ENCODE measurements around the gene NARF.
"Not testable (repeated sequence)": the region's sequence is repeated elsewhere in the genome, so short reads cannot be mapped to it uniquely, and the experiment has no call there.

NARF gene

GRCh38 chr17:82496529-82497434 lies 38.2 kb downstream of the NARF start:
- in situ Hi-C loops (cut with MboI; ENCODE audit: low sequenced_read_pairs) = no loop called here

- in situ Hi-C loops (cut with MboI; ENCODE audit: low sequenced_read_pairs) = no loop called here
These were observed 39.2 kb downstream of the NARF start for GRCh38 chr17:82497483-82498405.

- in situ Hi-C loops (cut with MboI; ENCODE audit: low sequenced_read_pairs) = no loop called here
These were observed 43.7 kb downstream of the NARF start for GRCh38 chr17:82502207-82502606.

- in situ Hi-C loops (cut with MboI; ENCODE audit: low sequenced_read_pairs) = no loop called here
These were observed 44.7 kb downstream of the NARF start for GRCh38 chr17:82503094-82503727.

- in situ Hi-C loops (cut with MboI; ENCODE audit: low sequenced_read_pairs) = no loop called here
These were observed 45.3 kb downstream of the NARF start for GRCh38 chr17:82503728-82504308.

GRCh38 chr17:82505296-82505695 lies 46.8 kb downstream of the NARF start:
- in situ Hi-C loops (cut with MboI; ENCODE audit: low sequenced_read_pairs) = no loop called here

GRCh38 chr17:82506402-82506801 lies 47.9 kb downstream of the NARF start:
- in situ Hi-C loops (cut with MboI; ENCODE audit: low sequenced_read_pairs) = not testable (repeated sequence)

GRCh38 chr17:82507631-82508175 lies 49.2 kb downstream of the NARF start:
- in situ Hi-C loops (cut with MboI; ENCODE audit: low sequenced_read_pairs) = no loop called here

GRCh38 chr17:82511642-82512041 lies 53.1 kb downstream of the NARF start:
- in situ Hi-C loops (cut with MboI; ENCODE audit: low sequenced_read_pairs) = not testable (repeated sequence)

- in situ Hi-C loops (cut with MboI; ENCODE audit: low sequenced_read_pairs) = not testable (repeated sequence)
These were observed 55.3 kb downstream of the NARF start for GRCh38 chr17:82513864-82514263.

GRCh38 chr17:82517230-82517865 lies 58.8 kb downstream of the NARF start:
- in situ Hi-C loops (cut with MboI; ENCODE audit: low sequenced_read_pairs) = no loop called here

GRCh38 chr17:82518826-82519810 lies 60.6 kb downstream of the NARF start, which contains the start of gene FOXK2:
FOXK2 (plus strand) TSS chr17:82519732; CDS start chr17:82519889, 157 bp downstream.
- in situ Hi-C loops (cut with MboI; ENCODE audit: low sequenced_read_pairs) = no loop called here

GRCh38 chr17:82519971-82520903 lies 61.7 kb downstream of the NARF start:
- in situ Hi-C loops (cut with MboI; ENCODE audit: low sequenced_read_pairs) = no loop called here

- in situ Hi-C loops (cut with MboI; ENCODE audit: low sequenced_read_pairs) = no loop called here
These were observed 66.0 kb downstream of the NARF start for GRCh38 chr17:82524540-82524939.

- in situ Hi-C loops (cut with MboI; ENCODE audit: low sequenced_read_pairs) = no loop called here
These were observed 67.2 kb downstream of the NARF start for GRCh38 chr17:82525712-82526111.

- in situ Hi-C loops (cut with MboI; ENCODE audit: low sequenced_read_pairs) = no loop called here
These were observed 69.4 kb downstream of the NARF start for GRCh38 chr17:82527898-82528297.

- in situ Hi-C loops (cut with MboI; ENCODE audit: low sequenced_read_pairs) = no loop called here
These were observed 70.1 kb downstream of the NARF start for GRCh38 chr17:82528484-82529265.
